NCI-H2107 (cell line): ENCODE data around the gene TSPO2.
A peak's percentile ranks its signal among the peaks of the same experiment; 100 is the strongest.

Experiments
- DNase-seq: peaks from one replicate; lab custom pipeline; 2025; lab: John Stamatoyannopoulos, UW

TSPO2 gene

DNA sequence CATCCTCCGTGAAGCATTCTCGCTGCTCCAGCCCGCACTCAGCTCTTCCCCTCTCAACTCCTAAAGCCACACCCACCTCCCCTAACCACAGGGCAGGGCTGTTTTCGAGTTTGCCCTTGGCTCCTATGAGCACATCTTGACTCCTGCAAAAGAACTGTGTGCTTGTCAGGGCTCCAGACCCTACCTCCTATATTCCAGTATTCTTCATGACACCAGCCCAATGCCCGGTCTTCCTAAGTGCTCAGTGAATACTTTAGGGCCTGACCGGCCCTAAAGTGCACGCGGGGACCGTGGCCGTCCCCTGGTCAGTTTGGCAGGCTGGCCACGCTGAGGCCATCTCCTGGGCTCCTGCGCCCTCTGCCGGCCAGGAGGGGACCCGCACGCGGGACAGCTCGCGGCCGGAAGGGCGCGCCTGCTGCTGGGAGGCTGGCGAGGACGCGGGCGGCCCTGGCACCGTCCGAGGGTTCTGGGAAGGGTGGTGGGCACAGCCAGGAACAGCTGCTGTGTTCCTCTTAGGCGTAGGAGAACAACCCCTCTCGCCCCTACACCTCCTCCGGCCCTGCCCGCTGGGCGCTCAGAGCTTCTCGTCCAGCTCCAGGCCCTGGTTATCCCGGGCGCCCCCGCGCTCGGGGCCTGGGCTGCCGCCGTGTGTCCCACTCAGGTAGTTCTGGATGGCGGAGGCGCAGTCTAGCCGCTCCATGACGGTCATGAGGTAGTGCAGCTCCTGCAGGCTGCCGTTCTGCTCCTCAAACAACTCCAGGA, 14.3 kb upstream of the TSPO2 start:
- DNase-seq: peak; percentile 24

DNA sequence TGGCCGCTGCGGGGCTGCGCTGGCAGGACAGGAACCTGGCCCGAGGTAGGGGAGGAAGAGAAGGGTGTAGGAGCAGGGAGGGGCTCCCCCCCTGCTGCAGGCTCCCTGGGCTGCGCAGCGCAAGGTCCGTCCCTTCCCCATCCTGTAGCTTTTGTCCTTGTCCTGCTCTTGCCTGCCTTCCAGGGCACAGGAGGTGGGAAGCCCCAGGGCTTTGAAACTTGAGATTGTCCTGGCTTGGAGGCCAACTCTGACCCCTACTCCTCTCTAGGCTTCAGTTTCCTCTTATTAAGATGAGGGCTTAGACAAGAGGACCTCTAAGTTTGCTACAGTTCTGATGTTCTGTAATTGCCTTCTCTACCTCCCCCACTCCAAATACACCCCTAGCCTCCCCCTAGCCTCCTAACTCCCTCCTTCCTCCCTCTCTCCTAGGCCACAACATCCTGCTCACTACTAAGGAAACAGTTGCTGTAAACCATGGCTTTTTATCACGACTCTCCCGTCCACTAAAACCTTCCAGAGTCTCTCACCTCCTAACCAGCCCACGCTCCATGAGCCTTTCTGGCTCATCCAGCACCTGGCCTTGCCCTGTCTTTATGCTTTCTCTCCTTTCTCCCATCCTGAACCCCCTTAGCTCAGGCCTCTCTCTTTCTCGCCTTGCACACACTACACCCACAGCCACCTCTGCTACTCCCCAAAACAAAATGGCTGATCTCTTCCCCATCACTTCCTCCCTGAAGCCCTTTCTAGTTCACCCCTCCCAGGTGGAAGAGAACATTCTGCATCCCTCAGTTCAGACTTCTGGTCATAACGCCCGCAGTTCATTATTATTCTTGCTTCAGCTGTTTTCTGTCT, 13.5 kb upstream of the TSPO2 start:
- DNase-seq: no peak

DNA sequence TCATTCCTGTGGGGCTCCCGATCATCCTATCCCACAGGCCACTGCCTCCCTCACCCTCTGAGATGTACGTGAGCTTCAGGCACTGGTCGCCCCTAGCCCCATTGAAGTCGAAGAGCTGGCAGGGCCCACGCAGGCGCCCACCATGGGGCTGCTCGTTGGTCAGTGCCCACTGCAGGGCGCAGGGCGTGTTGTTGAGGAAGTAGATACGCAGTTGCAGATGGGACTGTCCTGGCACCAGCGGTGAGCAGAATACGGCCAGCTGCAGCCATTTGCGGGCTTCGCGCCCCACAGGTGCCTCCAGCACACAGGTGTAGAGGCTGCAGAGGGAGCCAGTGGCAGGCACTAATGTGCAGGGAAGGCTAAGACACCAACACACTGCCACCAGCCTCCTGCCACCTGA, 9.4 kb upstream of the TSPO2 start:
- no peak for DNase-seq

DNA sequence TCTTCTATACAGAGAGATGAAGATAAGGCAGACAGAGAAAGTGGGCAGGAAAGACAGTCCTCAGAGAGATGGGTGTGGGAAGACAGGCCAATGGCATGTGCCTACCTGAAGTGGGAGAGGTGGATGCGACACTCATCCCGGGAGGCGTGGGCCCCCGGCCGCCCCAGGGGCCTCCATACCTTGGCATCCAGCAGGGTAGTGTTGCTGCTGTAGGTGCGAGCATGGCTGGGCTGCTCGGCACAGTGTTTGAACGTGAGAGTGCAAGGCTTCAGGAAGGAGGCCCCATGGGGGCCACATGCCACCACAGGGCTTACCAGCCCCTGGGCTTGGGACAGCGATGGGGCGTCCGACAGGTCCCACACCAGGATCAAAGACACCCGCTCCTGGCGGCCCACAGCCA, 8.5 kb upstream of the TSPO2 start:
- DNase-seq: no peak

DNA sequence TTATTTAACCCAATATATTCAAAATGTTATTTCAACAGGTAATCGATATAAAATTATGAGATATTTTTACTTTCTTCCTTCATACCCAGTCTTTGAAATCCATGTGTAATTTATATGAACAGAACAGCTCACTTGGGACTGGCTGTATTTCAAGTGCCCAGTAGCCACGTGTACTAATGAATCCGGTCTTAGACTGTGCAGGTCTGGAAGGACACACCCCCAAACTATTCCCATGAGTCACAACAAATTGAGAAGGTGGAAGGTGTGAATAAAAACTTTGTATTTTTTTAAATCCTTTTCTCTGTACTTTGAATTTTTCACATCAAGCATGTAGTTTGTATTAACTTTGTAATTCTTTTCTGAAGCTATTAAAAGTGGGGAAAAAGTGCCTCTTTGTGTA, 6.1 kb upstream of the TSPO2 start:
- no peak for DNase-seq

DNA sequence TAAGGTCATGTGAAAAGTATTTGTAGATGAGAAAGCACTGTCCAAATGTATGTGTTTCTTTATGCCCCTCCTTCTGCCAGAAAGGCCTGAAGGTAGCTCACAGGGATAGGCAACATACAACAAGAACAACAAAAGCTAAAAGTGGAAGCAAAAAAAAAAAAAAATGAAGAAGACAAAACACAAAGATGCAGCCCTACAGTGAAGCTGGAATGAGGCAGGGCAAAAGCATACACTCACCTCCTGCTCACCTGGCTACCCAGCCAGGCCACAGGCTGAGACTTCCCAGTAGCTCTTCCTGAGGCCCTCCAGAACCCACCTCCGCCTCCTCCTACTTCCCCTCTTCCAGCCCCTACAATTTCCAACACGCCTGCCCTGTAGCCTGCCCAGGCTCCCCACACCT, 5.7 kb upstream of the TSPO2 start:
- no peak for DNase-seq

DNA sequence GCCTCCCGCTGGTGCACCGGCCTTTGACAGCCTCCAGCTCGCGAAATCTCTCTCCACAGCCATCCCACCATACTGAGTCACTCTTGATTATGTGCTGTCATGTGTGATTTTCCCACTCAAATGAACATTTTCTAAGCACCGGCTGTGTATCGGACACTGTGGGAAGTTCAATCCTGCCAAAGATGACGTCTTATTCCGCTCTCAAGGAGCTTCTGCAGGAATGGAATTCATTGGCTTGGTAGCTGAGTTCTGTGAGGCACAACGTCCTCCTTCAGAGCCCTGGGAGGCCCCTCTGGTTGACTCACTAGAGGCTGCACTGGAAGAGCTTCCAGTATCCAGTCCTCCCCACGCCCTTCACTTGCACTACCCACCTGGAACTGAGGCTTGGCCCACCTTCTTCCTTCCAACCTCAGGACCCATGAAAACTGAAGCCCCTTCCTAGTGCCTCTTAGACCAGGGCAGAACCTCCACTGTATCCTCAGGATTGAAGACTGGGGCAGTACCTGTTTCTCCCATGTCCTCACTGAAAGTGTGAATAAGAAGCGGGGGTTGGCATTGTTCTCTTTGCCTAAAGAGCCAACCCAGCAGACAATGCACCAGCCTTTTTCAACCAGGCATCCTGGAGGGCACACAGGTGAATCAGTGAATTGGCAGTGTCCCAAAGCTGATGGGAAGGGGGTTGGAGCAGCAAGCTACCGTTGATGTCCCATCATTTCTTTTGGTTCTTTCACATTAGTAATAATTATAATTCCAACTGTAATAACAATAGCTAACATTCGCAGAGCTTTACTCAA, 5.0 kb upstream of the TSPO2 start:
- no peak for DNase-seq

DNA sequence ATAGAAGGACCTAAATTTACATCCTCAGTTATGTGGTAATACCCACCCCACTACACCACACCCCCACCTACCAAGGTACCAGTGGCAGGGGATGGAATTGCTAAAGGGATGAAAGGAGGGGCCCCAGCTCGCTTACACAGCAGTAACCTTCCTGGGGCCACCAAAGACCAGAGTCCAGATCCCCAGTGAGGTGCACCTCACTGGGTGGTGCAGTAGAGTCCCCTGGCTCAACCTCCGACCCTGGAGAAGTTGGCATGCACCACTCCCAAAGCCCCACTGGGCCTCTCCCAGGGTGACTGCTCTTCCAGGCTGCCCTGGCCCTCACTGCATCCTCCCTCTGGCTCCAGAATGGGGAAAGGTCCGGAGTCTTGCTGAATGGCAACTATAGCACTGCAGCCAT, 4.1 kb upstream of the TSPO2 start:
- no peak for DNase-seq

DNA sequence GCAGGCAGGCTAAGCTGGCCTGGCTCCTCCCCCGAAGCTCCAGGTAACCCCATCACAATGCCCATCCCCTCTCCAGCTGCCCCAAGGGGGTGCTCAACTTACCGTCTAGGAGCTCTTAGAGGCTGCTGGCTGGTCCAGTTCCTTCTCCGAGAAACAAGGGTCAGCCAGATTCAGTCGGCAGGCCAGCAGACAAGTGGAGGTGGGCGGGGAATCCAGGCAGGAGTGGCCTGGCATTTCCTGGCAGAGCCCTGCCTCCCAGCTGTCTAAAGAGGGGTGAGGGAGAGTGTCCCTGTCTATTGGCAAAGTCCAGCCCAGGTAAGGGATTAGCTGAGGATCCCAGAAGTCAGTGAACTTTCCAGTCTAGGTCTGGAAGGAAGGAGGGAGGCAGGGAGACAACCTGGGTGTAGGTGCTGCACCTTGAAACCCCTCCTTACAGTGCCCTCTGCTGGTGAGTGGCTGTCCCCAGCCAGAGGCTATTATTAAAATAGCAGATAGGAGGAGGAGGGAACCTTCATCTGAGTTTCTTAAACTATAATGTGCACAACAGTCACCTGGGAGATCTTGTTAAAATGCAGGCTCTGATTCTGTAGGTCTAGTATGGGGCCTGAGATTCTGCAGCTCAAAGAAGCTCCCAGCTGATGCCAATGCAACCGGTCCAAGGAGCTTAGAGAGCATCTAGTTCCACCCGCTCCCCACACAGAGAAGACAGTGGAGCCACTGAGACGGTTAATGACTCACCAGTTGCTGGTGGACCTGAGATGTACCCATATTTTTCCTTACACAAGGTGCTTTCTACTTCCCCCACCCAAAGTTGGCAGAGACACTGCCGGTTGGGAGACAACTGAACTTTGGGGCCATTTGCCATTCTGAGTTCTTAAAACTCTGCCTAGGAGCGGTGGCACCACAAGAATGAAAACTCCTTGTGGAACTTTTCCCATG, 2.9 kb upstream of the TSPO2 start, which contains the start of gene UNC5CL:
Gene UNC5CL (minus strand): TSS at position 162 of the 939 bp plus-strand sequence. CDS start 4,147 bp downstream, outside the sequence.
- no peak for DNase-seq

DNA sequence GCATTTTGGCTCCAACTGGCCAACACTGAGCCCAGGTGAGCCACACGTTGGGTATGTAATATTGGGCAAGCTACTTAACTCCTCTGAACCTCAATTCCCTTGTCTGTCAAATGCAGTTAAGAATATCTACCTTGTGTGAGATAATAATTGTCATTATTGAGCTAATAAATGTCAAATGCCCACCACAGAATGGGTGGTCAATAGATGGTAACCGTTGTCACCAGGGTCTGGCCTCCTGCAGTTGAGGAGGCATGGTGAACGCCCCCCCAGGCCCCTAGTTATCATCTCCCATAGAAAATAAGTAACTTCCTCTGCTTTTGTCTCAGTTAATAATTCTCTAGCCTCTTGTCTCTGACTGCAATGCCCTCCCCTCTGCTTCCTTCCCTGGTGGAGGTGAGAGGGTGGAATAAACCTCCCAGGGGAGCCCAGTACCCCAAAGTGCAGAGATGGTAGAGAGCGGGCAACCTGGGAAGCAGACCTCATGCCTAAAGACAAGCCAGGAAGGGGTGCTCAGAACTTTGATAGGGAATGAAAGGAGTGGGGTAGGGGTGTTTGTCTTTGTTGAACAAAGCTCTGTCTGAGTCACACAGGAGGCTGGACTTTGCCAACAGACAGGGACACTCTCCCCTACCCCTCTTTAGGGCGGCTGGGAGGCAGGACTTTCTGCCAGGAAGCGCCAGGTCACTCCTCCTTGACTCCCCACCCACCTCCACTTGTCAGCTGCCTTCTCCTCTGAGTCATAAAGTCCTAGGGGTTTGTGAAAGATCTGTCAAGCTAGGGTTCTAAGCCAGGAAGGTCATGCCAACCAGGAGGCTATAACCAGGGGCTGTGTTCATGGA, 1.9 kb upstream of the TSPO2 start:
- no peak for DNase-seq

DNA sequence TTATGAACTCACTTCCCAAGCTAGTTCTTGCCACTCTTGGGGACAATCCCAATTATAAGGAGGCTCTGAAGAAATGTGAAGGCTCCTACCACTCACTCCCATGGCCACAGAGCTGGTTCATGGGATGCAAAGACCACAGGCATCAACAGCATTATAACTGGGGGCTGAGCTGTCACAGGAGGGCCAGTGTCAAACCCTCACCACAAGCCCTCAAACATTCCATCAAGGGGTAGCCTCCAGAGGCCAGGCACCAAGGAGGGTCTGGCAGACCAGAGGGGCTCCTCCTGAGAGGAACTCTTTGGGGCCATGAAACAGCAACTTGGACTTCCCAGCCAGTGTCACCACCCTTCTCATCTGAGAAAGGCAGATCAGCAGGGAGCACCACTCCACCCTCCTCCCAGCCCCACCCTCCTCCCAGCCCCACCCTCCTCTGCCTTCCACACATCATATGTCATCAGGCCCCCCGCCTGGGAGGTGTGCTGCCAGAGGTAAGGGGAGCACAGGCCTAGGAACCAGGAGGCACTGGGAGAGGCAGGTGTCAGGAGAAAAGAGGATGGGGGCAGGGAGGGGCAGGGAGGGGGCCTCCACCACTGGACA, 1.2 kb upstream of the TSPO2 start:
- no peak for DNase-seq

DNA sequence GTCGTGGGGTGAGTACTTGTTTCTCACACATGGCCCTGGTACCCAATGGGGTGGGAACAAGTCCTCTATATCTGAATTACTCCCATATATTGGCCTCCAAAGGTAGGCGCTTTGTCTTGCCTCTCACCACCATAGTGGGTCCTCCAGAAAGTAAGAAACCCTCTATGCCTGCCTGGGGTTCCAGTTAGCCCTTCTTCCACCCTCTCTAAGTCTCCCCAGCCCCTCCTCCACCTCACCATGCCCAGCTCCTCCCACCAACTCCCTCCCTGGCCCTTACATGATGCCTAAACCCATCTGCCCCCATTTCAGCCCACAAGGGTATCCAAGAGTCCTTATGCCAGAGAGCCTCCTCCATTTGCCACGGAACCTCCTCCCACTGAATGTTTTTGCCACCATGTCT, 884 bp downstream of the TSPO2 start:
- DNase-seq: no peak

DNA sequence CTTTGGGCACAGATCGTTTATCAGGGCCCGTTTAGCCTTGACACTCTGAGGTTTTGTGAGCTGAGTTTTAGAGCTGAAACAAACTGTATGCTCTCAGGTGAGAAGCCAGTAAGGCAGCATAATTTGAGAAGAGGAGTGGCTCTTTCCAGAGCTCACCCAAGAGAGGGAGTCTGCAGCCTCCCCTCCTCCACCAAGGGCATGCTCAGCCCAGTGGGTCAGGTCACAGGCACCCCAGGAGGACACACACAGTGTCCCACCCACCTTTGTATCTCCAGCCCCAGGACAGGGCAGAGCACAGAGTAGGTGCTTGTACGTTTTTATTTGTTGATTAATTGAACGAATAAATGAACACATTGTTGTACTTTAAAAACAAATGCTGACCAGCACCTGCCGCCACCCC, 3.4 kb downstream of the TSPO2 start:
- DNase-seq: no peak

DNA sequence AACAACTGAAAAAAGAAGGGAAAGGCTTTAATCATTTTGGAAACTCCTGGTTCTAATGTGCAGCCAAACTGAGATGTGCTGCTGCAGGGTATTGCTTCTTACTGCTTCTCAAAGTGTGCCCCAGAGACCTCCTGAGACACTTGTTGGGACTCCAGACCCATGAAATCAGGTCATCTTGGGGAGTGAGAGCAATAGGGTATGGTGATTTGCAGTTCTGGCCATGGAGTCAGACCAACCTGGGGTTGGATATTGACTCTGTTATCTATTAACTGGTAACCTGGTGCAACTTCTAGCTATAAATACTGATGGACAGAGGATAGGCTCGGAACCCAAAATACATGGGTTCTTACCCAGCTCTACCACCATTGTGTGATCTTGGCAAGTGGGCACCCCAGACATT, 3.8 kb downstream of the TSPO2 start:
- DNase-seq: no peak

DNA sequence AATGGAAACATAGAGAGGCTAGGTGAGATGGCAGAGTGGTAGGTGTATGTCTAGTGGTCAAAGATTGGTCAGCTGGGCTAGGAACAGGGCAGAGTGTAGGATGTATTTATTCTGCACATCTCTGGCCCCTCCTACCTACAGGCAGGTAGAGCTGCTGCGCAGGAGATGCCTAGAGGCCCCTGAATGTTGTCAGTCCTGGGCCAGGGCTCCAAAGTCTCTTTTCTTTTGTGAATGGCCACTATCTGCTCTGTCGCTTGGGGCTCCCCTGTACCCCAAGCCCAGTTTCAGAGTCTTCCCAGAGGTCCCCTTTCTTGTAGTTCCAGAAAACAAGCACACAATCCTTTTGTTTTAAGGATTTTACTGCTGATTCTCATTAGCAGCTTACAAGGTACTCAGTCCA, 5.0 kb downstream of the TSPO2 start:
- no peak for DNase-seq

DNA sequence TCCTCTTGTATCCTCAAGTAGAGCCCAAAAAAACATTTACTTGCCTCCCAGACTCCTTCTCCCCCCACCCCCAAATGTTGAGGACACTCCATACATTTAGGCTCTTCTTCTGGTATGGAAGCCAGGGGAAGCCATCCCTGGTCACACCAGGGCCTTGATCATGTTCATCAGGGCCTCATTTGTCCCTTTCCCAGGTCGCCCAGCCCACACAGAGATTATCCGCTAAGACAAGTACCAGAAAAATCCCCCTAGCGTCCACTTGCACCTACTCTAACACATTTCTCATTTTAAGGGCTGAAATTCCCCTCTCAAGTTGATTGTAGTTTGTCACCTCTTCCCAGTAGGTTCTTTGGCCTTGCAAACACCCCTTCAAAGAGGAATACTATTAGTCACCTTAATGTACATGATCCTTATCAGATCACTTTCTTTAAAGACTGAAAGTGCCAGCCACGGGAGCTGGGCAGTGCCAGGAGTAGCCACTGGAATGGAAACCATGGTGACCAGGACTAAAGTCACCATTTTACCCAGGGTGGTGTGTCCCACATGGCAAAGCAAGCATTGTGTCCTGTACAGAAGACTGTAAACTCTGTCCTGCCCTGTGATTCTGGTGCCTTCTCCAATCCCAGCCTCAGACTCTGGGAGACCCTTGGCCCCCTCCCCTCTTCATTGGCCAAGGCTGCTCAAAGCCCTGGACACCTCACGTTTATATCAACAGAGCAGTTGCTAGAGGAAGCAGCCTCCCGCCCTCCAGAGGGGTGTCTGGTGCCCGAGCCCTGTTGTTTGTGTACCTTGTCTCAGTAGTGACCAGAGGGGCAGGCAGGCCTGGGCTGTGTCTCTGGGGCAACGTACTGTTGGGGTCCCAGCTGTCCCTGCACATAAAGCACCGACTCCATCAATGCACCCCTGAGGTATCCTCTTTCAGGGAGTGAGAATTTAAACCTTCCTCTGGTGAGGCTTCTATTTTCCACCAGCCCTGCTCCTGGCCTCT, 5.8 kb downstream of the TSPO2 start:
- DNase-seq: no peak

DNA sequence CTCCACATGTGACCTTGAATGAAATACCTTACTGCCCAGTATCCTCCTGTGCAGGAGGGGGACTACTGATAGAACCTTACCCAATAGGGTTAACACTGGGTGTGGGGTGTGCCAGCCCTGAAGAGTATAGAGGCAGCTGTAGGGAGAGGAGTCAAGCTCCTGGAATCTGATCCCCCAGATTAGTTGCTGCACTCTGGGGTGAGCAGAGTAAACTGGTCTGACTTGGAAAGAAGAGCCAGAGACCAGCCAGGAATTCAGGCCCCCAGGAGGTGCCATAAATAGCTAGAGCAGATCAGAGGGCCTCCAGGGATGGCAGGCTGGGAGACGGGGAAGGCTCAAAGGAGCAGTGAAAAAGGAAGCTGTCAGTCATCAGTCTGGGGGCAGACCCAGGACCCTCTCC, 7.3 kb downstream of the TSPO2 start:
- DNase-seq: no peak

DNA sequence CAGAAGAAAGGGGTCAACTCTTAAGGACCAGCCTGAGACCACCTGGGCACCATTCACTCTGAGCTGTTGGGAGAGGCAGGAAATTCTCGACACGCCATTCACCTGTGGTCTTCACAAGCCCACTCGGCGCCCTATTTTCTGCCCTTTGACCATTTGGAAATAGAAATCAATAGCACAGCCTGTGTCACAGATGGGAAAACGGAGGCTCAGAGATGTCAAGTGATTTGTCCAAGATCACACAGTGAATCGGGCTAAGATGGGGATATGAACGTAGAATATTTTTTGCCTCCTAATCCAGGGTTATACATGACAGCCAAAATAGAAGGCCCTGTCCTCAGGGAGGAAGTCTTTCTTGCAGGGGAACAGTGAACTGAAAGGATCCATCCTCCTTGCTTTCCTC, 7.7 kb downstream of the TSPO2 start:
- no peak for DNase-seq

DNA sequence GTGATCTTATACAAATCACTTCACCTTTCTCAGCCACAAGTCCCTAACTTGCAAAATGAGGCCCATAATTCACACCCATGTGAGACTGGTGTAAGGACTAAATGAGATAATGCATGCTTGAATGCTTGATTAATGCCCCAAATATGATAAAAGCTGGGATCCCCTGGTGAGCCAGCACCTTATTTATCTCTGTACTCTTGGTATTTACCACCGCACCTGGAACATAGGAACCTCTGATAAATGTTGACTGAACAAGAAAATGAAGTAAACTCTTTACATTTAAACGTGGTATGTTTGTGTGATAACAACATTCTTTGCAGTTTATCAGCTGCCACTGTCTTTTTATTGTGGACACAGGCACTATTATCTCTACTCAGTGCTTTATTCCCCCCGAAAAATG, 8.3 kb downstream of the TSPO2 start:
- DNase-seq: no peak
